Keratinocyte (primary cell): ENCODE data around the gene CDCA3.

Experiments
- CTCF ChIP-seq, 3 experiments: IDR thresholded peaks in 1 of 3; conservative IDR thresholded peaks in 1 of 3; optimal IDR thresholded peaks in 1 of 3; 2 replicates in 2 of 3; 3 replicates in 1 of 3; pipeline versions ENCODE3 to v1.5.1; 2011; ENCODE audit warnings: low read length in 3 of 3, mild to moderate bottlenecking in 3 of 3, moderate library complexity in 2 of 3, control low read depth in 1 of 3, inconsistent platforms in 1 of 3; ENCODE audit not compliant: insufficient read depth in 2 of 3; ENCODE audit errors: extremely low read depth in 1 of 3
- EZH2 ChIP-seq: IDR thresholded peaks from one replicate; pipeline ENCODE4 v1.6.1; 2012; ENCODE audit warnings: inconsistent platforms, mild to moderate bottlenecking, low read length, moderate library complexity

- TF ChIP-seq CTCF (optimal IDR thresholded peaks at IDR 0.05 in 1 of 3, IDR thresholded peaks at IDR 0.05 in 1 of 3, conservative IDR thresholded peaks at IDR 0.05 in 1 of 3; ENCODE audit: extremely low read depth in 1 of 3, insufficient read depth in 2 of 3, low read length in 3 of 3) (no peak), EZH2 (no peak)
Observed at GRCh38 chr12:6838854-6839253, 12.2 kb downstream of the CDCA3 start.
